Smooth muscle cell (in vitro differentiated cells): Measurements from ENCODE around the gene CPS1. TPM values are rescaled to one million over a fixed set of nuclear protein-coding genes. Genes with fewer than 3 reads are reported as not detected.
A peak's percentile ranks its signal among the peaks of the same experiment; 100 is the strongest.

Experiments used
- DNase-seq: peaks from one replicate; lab custom pipeline; 2025; ENCODE audit not compliant: unreplicated experiment; lab: John Stamatoyannopoulos, UW
- H2AFZ ChIP-seq: fragments of 200-600 bp; sonication (generic); 2 replicates; pipeline ENCODE4 v1.6.0; 2016; ENCODE audit warnings: antibody characterized with exemption, low read depth, mild to moderate bottlenecking
- H3F3A ChIP-seq: fragments of 200-600 bp; sonication (generic); 2 replicates; pipeline ENCODE4 v1.6.0; 2017; ENCODE audit warnings: antibody characterized with exemption, low read depth
- H3K27ac ChIP-seq: fragments of 200-600 bp; sonication (generic); 2 replicates; pipeline ENCODE4 v1.5.1; 2016; ENCODE audit warnings: low read depth, mild to moderate bottlenecking
- H3K27me3 ChIP-seq: fragments of 200-600 bp; sonication (generic); 2 replicates; pipeline ENCODE4 v1.6.1; 2016; ENCODE audit warnings: low read depth, mild to moderate bottlenecking
- H3K36me3 ChIP-seq: fragments of 200-600 bp; sonication (generic); 2 replicates; pipeline ENCODE4 v1.5.1; 2016; ENCODE audit warnings: low read depth
- H3K4me1 ChIP-seq: fragments of 200-600 bp; sonication (generic); 2 replicates; pipeline ENCODE4 v1.5.1; 2016; ENCODE audit warnings: low read depth
- H3K4me2 ChIP-seq: fragments of 200-600 bp; sonication (generic); 2 replicates; pipeline ENCODE4 v1.6.0; 2016; ENCODE audit warnings: mild to moderate bottlenecking
- H3K4me3 ChIP-seq: fragments of 200-600 bp; sonication (generic); 2 replicates; pipeline ENCODE4 v1.5.1; 2016; ENCODE audit warnings: mild to moderate bottlenecking
- H3K79me2 ChIP-seq: fragments of 200-600 bp; sonication (generic); 2 replicates; pipeline ENCODE4 v1.6.0; 2016; ENCODE audit warnings: low read depth, mild to moderate bottlenecking
- H3K9ac ChIP-seq: fragments of 200-600 bp; sonication (generic); 2 replicates; pipeline ENCODE4 v1.6.0; 2016; ENCODE audit warnings: low read depth
- H3K9me3 ChIP-seq: fragments of 200-600 bp; sonication (generic); replicated peaks from 2 replicates; pipeline ENCODE4 v1.5.1; 2016; ENCODE audit warnings: low read depth
- H4K20me1 ChIP-seq: fragments of 200-600 bp; sonication (generic); 2 replicates; pipeline ENCODE4 v1.6.0; 2016; ENCODE audit warnings: low read depth
- CTCF ChIP-seq: fragments of 200-600 bp; sonication (generic); IDR thresholded peaks from 2 replicates; pipeline ENCODE4 v1.5.1; 2017; ENCODE audit warnings: borderline replicate concordance, mild to moderate bottlenecking, antibody characterized with exemption; ENCODE audit not compliant: insufficient read depth, poor library complexity, severe bottlenecking
- WGBS: methylation state at CpG from one replicate; pipeline ENCODE4 v1.1.7; 2016; ENCODE audit warnings: low lambda C conversion rate; 5-methylcytosine and 5-hydroxymethylcytosine counted together
- polyA plus RNA-seq: library from polyadenylated mRNA; unstranded; fragments of >200 nt; fragmentation: Nextera tagmentation; extraction: Ambion mirVana; gene quantifications from 2 replicates; pipeline ENCODE4 v1.2.1, GENCODE V29; 2016
- total RNA-seq: library from RNA; depleted of rRNA; stranded (reverse); fragments of >200 nt; gene quantifications from 2 replicates; pipeline ENCODE4 v1.2.3, GENCODE V29; 2014

CPS1 gene
- total and polyA plus RNA-seq, 2 experiments from 2014 or later = 0.63 to 8.3 TPM

- no peak for TF ChIP-seq CTCF
- H3F3A ChIP-seq = no peaks in the 10 kb centered on the region
- H3K27me3 ChIP-seq = no peaks in the 10 kb centered on the region
- no peaks in the 10 kb centered on the region for H3K9me3 ChIP-seq
- H2AFZ ChIP-seq = no peak overlapping the region
- no peaks in the 10 kb centered on the region for H3K79me2 ChIP-seq
- H3K4me1 ChIP-seq = no peaks in the 10 kb centered on the region
- H4K20me1 ChIP-seq = no peaks in the 10 kb centered on the region
- no peak for DNase-seq
- no peak overlapping the region for H3K4me3 ChIP-seq
- H3K36me3 ChIP-seq = no peaks in the 10 kb centered on the region
- no peak overlapping the region for H3K27ac ChIP-seq
- no peak overlapping the region for H3K9ac ChIP-seq
- no peak overlapping the region for H3K4me2 ChIP-seq
These were observed 10.9 kb downstream of the CPS1 start for GRCh38 chr2:210567279-210567678.

GRCh38 chr2:210568108-210568507 lies 11.7 kb downstream of the CPS1 start:
- Histone ChIP-seq H4K20me1 (no peaks in the 10 kb centered on the region), H3F3A (no peaks in the 10 kb centered on the region), H3K4me3 (no peak overlapping the region), H3K36me3 (no peaks in the 10 kb centered on the region), H3K9me3 (no peaks in the 10 kb centered on the region), H3K27ac (no peak overlapping the region), H3K9ac (no peak overlapping the region), H2AFZ (no peak overlapping the region), H3K4me2 (no peak overlapping the region), H3K79me2 (no peaks in the 10 kb centered on the region), H3K27me3 (no peaks in the 10 kb centered on the region), H3K4me1 (no peaks in the 10 kb centered on the region)
- no peak for DNase-seq
- TF ChIP-seq CTCF = no peak
- WGBS = 55% methylated on average over 2 of the region's 2 CpGs

- DNase-seq = no peak
- Histone ChIP-seq H3K27ac (no peak overlapping the region), H3K4me3 (no peak overlapping the region), H3K27me3 (no peaks in the 10 kb centered on the region), H3K4me1 (no peaks in the 10 kb centered on the region), H3F3A (no peaks in the 10 kb centered on the region), H3K36me3 (no peaks in the 10 kb centered on the region), H3K9ac (no peak overlapping the region), H3K79me2 (no peaks in the 10 kb centered on the region), H3K9me3 (no peaks in the 10 kb centered on the region), H2AFZ (peak overlapping the region; percentile 75), H4K20me1 (no peaks in the 10 kb centered on the region), H3K4me2 (no peak overlapping the region)
- peak; percentile 82 for TF ChIP-seq CTCF
- 36% methylated on average over 2 of the region's 2 CpGs for WGBS
These were observed 21.1 kb downstream of the CPS1 start for GRCh38 chr2:210577263-210578071.

GRCh38 chr2:210584834-210585233 lies 28.4 kb downstream of the CPS1 start:
- H4K20me1 ChIP-seq = no peaks in the 10 kb centered on the region
- TF ChIP-seq CTCF = no peak
- no peak overlapping the region for H3K9ac ChIP-seq
- no peaks in the 10 kb centered on the region for H3K79me2 ChIP-seq
- H3K4me3 ChIP-seq = no peak overlapping the region
- H3K4me1 ChIP-seq = no peaks in the 10 kb centered on the region
- DNase-seq = no peak
- H3K36me3 ChIP-seq = no peaks in the 10 kb centered on the region
- 80% methylated on average over 2 of the region's 2 CpGs for WGBS
- no peak overlapping the region for H3K4me2 ChIP-seq
- H3K9me3 ChIP-seq = no peaks in the 10 kb centered on the region
- H3K27me3 ChIP-seq = no peaks in the 10 kb centered on the region
- no peak overlapping the region for H2AFZ ChIP-seq
- H3F3A ChIP-seq = no peaks in the 10 kb centered on the region
- H3K27ac ChIP-seq = no peak overlapping the region
